Measurements from ENCODE around the gene GNAQ.

DNA sequence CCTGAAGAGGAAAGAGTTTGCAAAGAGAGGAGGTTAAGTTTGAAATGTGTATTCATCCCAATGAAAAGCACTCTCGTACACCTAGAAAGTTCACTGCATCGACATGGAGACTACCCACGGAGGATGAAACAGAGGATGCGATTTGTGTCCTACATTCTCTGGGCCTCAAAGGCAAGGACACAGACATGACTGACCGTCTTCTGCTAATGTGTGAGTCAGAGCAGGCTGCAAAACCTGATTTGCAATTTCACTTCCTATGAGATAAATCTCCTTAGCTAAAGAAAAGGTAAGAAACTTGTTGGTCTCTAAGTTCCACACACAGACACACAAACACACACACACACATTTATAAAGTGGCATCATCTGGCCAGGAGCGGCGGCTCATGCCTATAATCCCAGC lies 98.6 kb downstream of the GNAQ start:
- TF ChIP-seq CTCF (IDR thresholded peaks at IDR 0.05) (no peak), POLR2A (IDR thresholded peaks at IDR 0.05) (no peak)

Measured in body of pancreas (tissue), 4 donors.